Measurements from ENCODE around the gene CELF1. TPM values are rescaled to one million over a fixed set of nuclear protein-coding genes. Genes with fewer than 3 reads are reported as not detected.

The CELF1 gene
- total RNA-seq, 4 donors from 2014 or later = 69.6 to 151 (median 99.3) TPM

GRCh38 chr11:47415949-47416472 lies 136.9 kb downstream of the CELF1 start:
- peak overlapping the region in 3 of 4 donors; percentile 1 to 11 (median 6) for H3K4me3 ChIP-seq
- intact Hi-C loops (cut with DNase I) = no loop called here
- DNase-seq (ENCODE audit: extremely low spot score) = peak; percentile 97
- peaks cover 38 to 78% (median 70%) of the 10 kb centered on the region in 4 donors for H3K4me1 ChIP-seq
- no peaks in the 10 kb centered on the region for H3K27me3 ChIP-seq
- H3K9me3 ChIP-seq = no peaks in the 10 kb centered on the region
- 16% methylated on average over 11 of the region's 13 CpGs for WGBS
- peak overlapping the region; percentile 88 to 98 (median 90) for H3K27ac ChIP-seq (replicated peaks in 1 of 4)
- H3K36me3 ChIP-seq = peaks cover 58 to 96% (median 80%) of the 10 kb centered on the region in 4 donors
- no peak for TF ChIP-seq POLR2A (IDR thresholded peaks at IDR 0.05; ENCODE audit: low read depth)
- peak; percentile 77 to 86 for TF ChIP-seq POLR2AphosphoS5 (IDR thresholded peaks at IDR 0.05)
- no peak for TF ChIP-seq CTCF (IDR thresholded peaks at IDR 0.05)
- no peak for TF ChIP-seq EP300 (IDR thresholded peaks at IDR 0.05)

Small RNA genes within 50 kb of the gene (small RNA-seq; reads per million reads assigned to genes)
- gene RN7SL652P = 0 reads per million in 3 donors
- 0 reads per million in 3 donors for gene RNU5E-10P

Other genes starting within 250 kb of the CELF1 start
- gene MYBPC3, start 200.4 kb downstream of the CELF1 start, total RNA-seq = under 1 TPM in 2 of 4 donors, not detected in 2; 0.06 to 0.17 TPM
- gene SPI1, start 174.6 kb downstream of the CELF1 start, total RNA-seq = 10 to 100 TPM; 17.6 to 34.6 (median 20.5) TPM
- gene SLC39A13, start 144.5 kb downstream of the CELF1 start, total RNA-seq = 100 to 1,000 TPM in 2 of 4 donors, 10 to 100 TPM in 2; 91.9 to 251 (median 129) TPM
- gene PSMC3, start 126.7 kb downstream of the CELF1 start, total RNA-seq = 100 to 1,000 TPM; 163 to 197 (median 182) TPM
- gene RAPSN, start 104.0 kb downstream of the CELF1 start, total RNA-seq = 1 to 10 TPM in 1 of 4 donors, under 1 TPM in 3; 0.42 to 1.4 (median 0.70) TPM
- 10 to 100 TPM; 63.0 to 96.4 (median 79.6) TPM for gene PTPMT1, start 12.5 kb upstream of the CELF1 start, total RNA-seq
- gene KBTBD4, start 25.8 kb upstream of the CELF1 start, total RNA-seq = 10 to 100 TPM; 18.7 to 31.2 (median 24.8) TPM
- 10 to 100 TPM; 53.5 to 76.7 (median 72.0) TPM for gene NDUFS3, start 25.9 kb upstream of the CELF1 start, total RNA-seq
- gene FAM180B, start 33.5 kb upstream of the CELF1 start, total RNA-seq = under 1 TPM in 2 of 4 donors, not detected in 2; 0.66 to 0.80 TPM
- gene C1QTNF4, start 41.3 kb upstream of the CELF1 start, total RNA-seq = 1 to 10 TPM; 1.6 to 2.2 (median 1.7) TPM
- gene MTCH2, start 89.4 kb upstream of the CELF1 start, total RNA-seq = 10 to 100 TPM; 32.5 to 40.6 (median 37.6) TPM
- gene AGBL2, start 162.2 kb upstream of the CELF1 start, total RNA-seq = 1 to 10 TPM in 1 of 4 donors, under 1 TPM in 1, not detected in 2; 0.42 to 1.8 TPM
- 10 to 100 TPM; 59.3 to 92.2 (median 80.8) TPM for gene FNBP4, start 214.2 kb upstream of the CELF1 start, total RNA-seq

Measured in esophagus muscularis mucosa (tissue), 4 donors.